Measurements from ENCODE around the gene EDIL3. TPM values are rescaled to one million over a fixed set of nuclear protein-coding genes. Genes with fewer than 3 reads are reported as not detected.

Gene EDIL3
- total RNA-seq, 1 experiment from 2014 or later: not detected

- intact Hi-C loops (cut with micrococcal nuclease; ENCODE audit: unreplicated experiment): no loop called here
- H3K4me3 ChIP-seq (ENCODE audit: low read depth, low read length): no peak overlapping the region
- H3K36me3 ChIP-seq (ENCODE audit: control insufficient read depth, insufficient read depth, low read length): no peaks in the 10 kb centered on the region
- Mint-ChIP-seq H3K9me3 (ENCODE audit: unreplicated experiment) (no peaks in the 10 kb centered on the region), H3K4me1 (ENCODE audit: low read depth, unreplicated experiment) (no peaks in the 10 kb centered on the region), H3K4me3 (ENCODE audit: unreplicated experiment) (no peak overlapping the region), H3K36me3 (ENCODE audit: insufficient read depth, unreplicated experiment) (no peaks in the 10 kb centered on the region), H3K27ac (ENCODE audit: unreplicated experiment) (no peak overlapping the region), H3K27me3 (ENCODE audit: insufficient read depth, unreplicated experiment) (peaks cover 13% of the 10 kb centered on the region)
- no peak for DNase-seq
- H3K27me3 ChIP-seq (replicated peaks; ENCODE audit: control insufficient read depth, insufficient read depth, low read length): no peaks in the 10 kb centered on the region
- no peaks in the 10 kb centered on the region for H3K9me3 ChIP-seq
- ChIA-PET CTCF (no interaction called here), POLR2A (no interaction called here)
- H3K4me1 ChIP-seq: no peaks in the 10 kb centered on the region
- no peak for TF ChIP-seq CTCF (IDR thresholded peaks at IDR 0.05; ENCODE audit: insufficient read depth in 1 of 2, low read depth in 1 of 2, low read length in 1 of 2, severe bottlenecking in 1 of 2, unreplicated experiment in 1 of 2)
- no TSS peak for BruUV-seq (replicated peaks)
Observed at GRCh38 chr5:84014966-84015365, 369.7 kb downstream of the EDIL3 start.

- H3K9me3 ChIP-seq: no peaks in the 10 kb centered on the region
- H3K4me1 Mint-ChIP-seq (ENCODE audit: low read depth, unreplicated experiment): no peaks in the 10 kb centered on the region
- TF ChIP-seq CTCF (IDR thresholded peaks at IDR 0.05; ENCODE audit: insufficient read depth in 1 of 2, low read depth in 1 of 2, low read length in 1 of 2, severe bottlenecking in 1 of 2, unreplicated experiment in 1 of 2): no peak
- no peaks in the 10 kb centered on the region for H3K36me3 ChIP-seq (ENCODE audit: control insufficient read depth, insufficient read depth, low read length)
- DNase-seq: no peak
- no peak overlapping the region for H3K4me3 ChIP-seq (ENCODE audit: low read depth, low read length)
- H3K27me3 ChIP-seq (replicated peaks; ENCODE audit: control insufficient read depth, insufficient read depth, low read length): no peaks in the 10 kb centered on the region
- peaks cover 2% of the 10 kb centered on the region for H3K27me3 Mint-ChIP-seq (ENCODE audit: insufficient read depth, unreplicated experiment)
- ChIA-PET POLR2A (no interaction called here), CTCF (no interaction called here)
- no peaks in the 10 kb centered on the region for H3K36me3 Mint-ChIP-seq (ENCODE audit: insufficient read depth, unreplicated experiment)
- no TSS peak for BruUV-seq (replicated peaks)
- no peaks in the 10 kb centered on the region for H3K4me1 ChIP-seq
- H3K27ac Mint-ChIP-seq (ENCODE audit: unreplicated experiment): no peak overlapping the region
- no peak overlapping the region for H3K4me3 Mint-ChIP-seq (ENCODE audit: unreplicated experiment)
- intact Hi-C loops (cut with micrococcal nuclease; ENCODE audit: unreplicated experiment): no loop called here
- H3K9me3 Mint-ChIP-seq (ENCODE audit: unreplicated experiment): no peaks in the 10 kb centered on the region
Observed at GRCh38 chr5:83993803-83994202, 390.9 kb downstream of the EDIL3 start.

- Mint-ChIP-seq H3K27me3 (ENCODE audit: insufficient read depth, unreplicated experiment) (peaks cover 2% of the 10 kb centered on the region), H3K27ac (ENCODE audit: unreplicated experiment) (no peak overlapping the region)
- no TSS peak for BruUV-seq (replicated peaks)
Observed at GRCh38 chr5:83991566-83992224, 393.0 kb downstream of the EDIL3 start.

More at GRCh38 chr5:83991566-83992224, 393.0 kb downstream of the EDIL3 start:
- DNase-seq: no peak
- no peaks in the 10 kb centered on the region for H3K9me3 ChIP-seq
- Mint-ChIP-seq H3K4me1 (ENCODE audit: low read depth, unreplicated experiment) (no peaks in the 10 kb centered on the region), H3K9me3 (ENCODE audit: unreplicated experiment) (no peaks in the 10 kb centered on the region), H3K36me3 (ENCODE audit: insufficient read depth, unreplicated experiment) (no peaks in the 10 kb centered on the region), H3K4me3 (ENCODE audit: unreplicated experiment) (no peak overlapping the region)
- no peak overlapping the region for H3K4me3 ChIP-seq (ENCODE audit: low read depth, low read length)
- no peak for TF ChIP-seq CTCF (IDR thresholded peaks at IDR 0.05; ENCODE audit: insufficient read depth in 1 of 2, low read depth in 1 of 2, low read length in 1 of 2, severe bottlenecking in 1 of 2, unreplicated experiment in 1 of 2)
- no peaks in the 10 kb centered on the region for H3K27me3 ChIP-seq (replicated peaks; ENCODE audit: control insufficient read depth, insufficient read depth, low read length)
- POLR2A ChIA-PET: no interaction called here
- no peaks in the 10 kb centered on the region for H3K4me1 ChIP-seq
- no peaks in the 10 kb centered on the region for H3K36me3 ChIP-seq (ENCODE audit: control insufficient read depth, insufficient read depth, low read length)
- CTCF ChIA-PET: no interaction called here
- intact Hi-C loops (cut with micrococcal nuclease; ENCODE audit: unreplicated experiment): no loop called here
